ENCODE measurements around the gene TCF7.

GRCh38 chr5:134120386-134121138 lies 6.1 kb downstream of the TCF7 start:
- TF ChIP-seq CTCF (IDR thresholded peaks at IDR 0.05) (no peak), POLR2A (IDR thresholded peaks at IDR 0.05) (no peak)
